GM12892 (cell line): ENCODE results near the gene GDF9.

ENCODE experiments used
- POLR2A ChIP-seq: IDR thresholded peaks from 2 replicates; pipeline ENCODE4 v1.6.1; 2011; ENCODE audit warnings: low read depth, low read length, control low read depth
- POLR2AphosphoS5 ChIP-seq: IDR thresholded peaks from 2 replicates; pipeline ENCODE4 v1.6.1; 2011; ENCODE audit warnings: low read depth, low read length, control low read depth
- TAF1 ChIP-seq: IDR thresholded peaks from 2 replicates; pipeline ENCODE4 v1.6.1; 2011; ENCODE audit warnings: low read depth, mild to moderate bottlenecking, control low read depth, low read length, borderline replicate concordance

- TF ChIP-seq POLR2AphosphoS5 (no peak), POLR2A (no peak), TAF1 (no peak)
Measured at GRCh38 chr5:132813599-132814502, 52.4 kb downstream of the GDF9 start.
